Neural crest cell (in vitro differentiated cells): Measurements from ENCODE around the gene MAGEB6B. TPM values are rescaled to one million over a fixed set of nuclear protein-coding genes. Genes with fewer than 3 reads are reported as not detected.

Experiments
- DNase-seq: peaks from one replicate; pipeline ENCODE4 v3.0.0; 2021; ENCODE audit warnings: low read depth, mixed read lengths, low spot score
- H3K27ac Mint-ChIP-seq: one replicate; pipeline ENCODE4 v1.8.0; 2021; ENCODE audit warnings: mild to moderate bottlenecking, mixed read lengths; ENCODE audit not compliant: unreplicated experiment
- H3K27me3 Mint-ChIP-seq: 2 replicates; pipeline ENCODE4 v1.8.0; 2021; ENCODE audit warnings: low read depth, mild to moderate bottlenecking, mixed read lengths
- H3K36me3 Mint-ChIP-seq: 2 replicates; pipeline ENCODE4 v1.8.0; 2021; ENCODE audit warnings: low read depth, mild to moderate bottlenecking, mixed read lengths
- H3K4me1 Mint-ChIP-seq: 2 replicates; pipeline ENCODE4 v1.8.0; 2021; ENCODE audit warnings: mixed read lengths
- H3K4me3 Mint-ChIP-seq: one replicate; pipeline ENCODE4 v1.8.0; 2021; ENCODE audit warnings: mild to moderate bottlenecking, mixed read lengths
- H3K9me3 Mint-ChIP-seq: 2 replicates; pipeline ENCODE4 v1.8.0; 2021; ENCODE audit warnings: mixed read lengths
- total RNA-seq: library from RNA; stranded (reverse); gene quantifications from 2 replicates; pipeline ENCODE4 v1.2.1, GENCODE V29; 2021
- TF ChIP-seq, protein P1 (sequence below): fragments of 200-600 bp; sonication (generic); conservative IDR thresholded peaks from 2 replicates; pipeline ENCODE4 v1.5.0; 2021; ENCODE audit warnings: antibody characterized with exemption, mild to moderate bottlenecking

Gene MAGEB6B
- total RNA-seq, 1 donor from 2014 or later = not detected

- H3K4me1 Mint-ChIP-seq = no peaks in the 10 kb centered on the region
- no peaks in the 10 kb centered on the region for H3K27me3 Mint-ChIP-seq
- no peak overlapping the region for H3K27ac Mint-ChIP-seq
- H3K9me3 Mint-ChIP-seq = peaks cover 11% of the 10 kb centered on the region
- DNase-seq = no peak
- TF ChIP-seq, protein P1, sequence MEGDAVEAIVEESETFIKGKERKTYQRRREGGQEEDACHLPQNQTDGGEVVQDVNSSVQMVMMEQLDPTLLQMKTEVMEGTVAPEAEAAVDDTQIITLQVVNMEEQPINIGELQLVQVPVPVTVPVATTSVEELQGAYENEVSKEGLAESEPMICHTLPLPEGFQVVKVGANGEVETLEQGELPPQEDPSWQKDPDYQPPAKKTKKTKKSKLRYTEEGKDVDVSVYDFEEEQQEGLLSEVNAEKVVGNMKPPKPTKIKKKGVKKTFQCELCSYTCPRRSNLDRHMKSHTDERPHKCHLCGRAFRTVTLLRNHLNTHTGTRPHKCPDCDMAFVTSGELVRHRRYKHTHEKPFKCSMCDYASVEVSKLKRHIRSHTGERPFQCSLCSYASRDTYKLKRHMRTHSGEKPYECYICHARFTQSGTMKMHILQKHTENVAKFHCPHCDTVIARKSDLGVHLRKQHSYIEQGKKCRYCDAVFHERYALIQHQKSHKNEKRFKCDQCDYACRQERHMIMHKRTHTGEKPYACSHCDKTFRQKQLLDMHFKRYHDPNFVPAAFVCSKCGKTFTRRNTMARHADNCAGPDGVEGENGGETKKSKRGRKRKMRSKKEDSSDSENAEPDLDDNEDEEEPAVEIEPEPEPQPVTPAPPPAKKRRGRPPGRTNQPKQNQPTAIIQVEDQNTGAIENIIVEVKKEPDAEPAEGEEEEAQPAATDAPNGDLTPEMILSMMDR = no peak
- H3K36me3 Mint-ChIP-seq = no peaks in the 10 kb centered on the region
- H3K4me3 Mint-ChIP-seq = no peak overlapping the region
These were observed 47.6 kb downstream of the MAGEB6B start for GRCh38 chrX:26208012-26208411.

Other genes starting within 250 kb of the MAGEB6B start
- gene MAGEB18, start 22.3 kb upstream of the MAGEB6B start, total RNA-seq = not detected in 2 replicates
- gene MAGEB6, start 31.8 kb downstream of the MAGEB6B start, total RNA-seq = not detected in 2 replicates
- gene MAGEB5, start 55.6 kb downstream of the MAGEB6B start, total RNA-seq = not detected in 2 replicates